K562 (cell line): ENCODE measurements around the gene DNAAF1. TPM values are rescaled to one million over a fixed set of nuclear protein-coding genes. Genes with fewer than 3 reads are reported as not detected.

Experiments
- ARID1B ChIP-seq: fragments of 450-650 bp; IDR thresholded peaks from 2 replicates; pipeline ENCODE4 v1.6.1; 2016; ENCODE audit warnings: antibody characterized with exemption, mild to moderate bottlenecking, inconsistent platforms
- FOXK2 ChIP-seq, 2 experiments: fragments of 450-650 bp; IDR thresholded peaks in 1 of 2; conservative IDR thresholded peaks in 1 of 2; 2 replicates each; pipeline ENCODE4 v1.6.1; 2016; ENCODE audit warnings: low read depth in 2 of 2, mild to moderate bottlenecking in 1 of 2
- NCOA4 ChIP-seq: fragments of 450-650 bp; IDR thresholded peaks from 2 replicates; pipeline ENCODE4 v1.6.1; 2018; ENCODE audit warnings: mild to moderate bottlenecking; ENCODE audit not compliant: partially characterized antibody
- NFATC3 ChIP-seq: fragments of 450-650 bp; IDR thresholded peaks from 2 replicates; pipeline ENCODE4 v1.6.1; 2017; ENCODE audit warnings: mild to moderate bottlenecking
- polyA plus RNA-seq, 8 experiments: library from polyadenylated mRNA; depleted of rRNA in 4 of 8; stranded (reverse) in 5 of 8; unstranded in 3 of 8; fragments of >200 nt; fragmentation: Nextera tagmentation in 2 of 8; fragmentation: Illumina TruSeq in 1 of 8; extraction: Ambion mirVana in 2 of 8; extraction: Trizol in 1 of 8; gene quantifications; 2 replicates each; pipeline versions ENCODE4 v1.2.1 to v1.2.3, GENCODE V29; 2011 to 2014; ENCODE audit warnings: inconsistent platforms in 1 of 8, missing spikeins in 1 of 8
- total RNA-seq, 7 experiments: library from RNA; depleted of rRNA in 6 of 7; stranded (reverse); fragments of >200 nt in 6 of 7; fragmentation: Illumina TruSeq in 2 of 7; extraction: Trizol in 2 of 7; gene quantifications; 2 replicates each; pipeline versions ENCODE4 v1.2.1 to v1.2.3, GENCODE V29; 2011 to 2021; ENCODE audit warnings: low replicate concordance in 1 of 7
- TF ChIP-seq, protein P1 (sequence below): fragments of 450-650 bp; IDR thresholded peaks from 2 replicates; pipeline ENCODE4 v1.6.1; 2016; ENCODE audit warnings: mild to moderate bottlenecking, moderate library complexity
- TF ChIP-seq, protein P2 (sequence below): sonication (generic); formaldehyde crosslinking; IDR thresholded peaks from 2 replicates; pipeline ENCODE4 v1.8.0; 2022; ENCODE audit warnings: mild to moderate bottlenecking, missing genetic modification reagents, borderline replicate concordance
- TF ChIP-seq, protein P3 (sequence below): fragments of 450-650 bp; IDR thresholded peaks from 2 replicates; pipeline ENCODE4 v1.6.1; 2017; ENCODE audit warnings: antibody characterized with exemption, mild to moderate bottlenecking
- TF ChIP-seq, protein P4 (sequence below): sonication (generic); formaldehyde crosslinking; IDR thresholded peaks from 2 replicates; pipeline ENCODE4 v1.8.0; 2022; ENCODE audit warnings: missing genetic modification reagents, mild to moderate bottlenecking, moderate library complexity, borderline replicate concordance

Gene DNAAF1
- total and polyA plus RNA-seq, 9 of the 15 experiments (the other 6 are each of a cell fraction or from before 2014, with no cell fraction given): 0.01 TPM; not detected in 8

DNA sequence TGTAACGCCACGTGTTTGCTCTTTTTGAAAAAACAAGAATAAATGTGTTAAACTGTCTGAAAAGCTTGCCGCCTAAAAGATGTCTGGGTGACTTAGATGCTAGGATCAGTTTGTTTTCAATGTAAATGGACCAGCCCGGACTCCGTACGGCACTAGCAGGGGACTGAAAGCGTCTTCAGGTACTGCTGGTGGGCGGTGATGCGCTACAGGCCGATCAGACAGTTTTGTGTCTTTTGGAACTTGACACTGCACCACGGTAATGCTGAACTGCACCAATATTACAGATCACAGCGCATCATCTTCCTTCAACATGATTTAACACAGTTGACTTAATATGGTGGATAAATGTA lies 27.6 kb upstream of the DNAAF1 start (continued):
- TF ChIP-seq, protein P1, sequence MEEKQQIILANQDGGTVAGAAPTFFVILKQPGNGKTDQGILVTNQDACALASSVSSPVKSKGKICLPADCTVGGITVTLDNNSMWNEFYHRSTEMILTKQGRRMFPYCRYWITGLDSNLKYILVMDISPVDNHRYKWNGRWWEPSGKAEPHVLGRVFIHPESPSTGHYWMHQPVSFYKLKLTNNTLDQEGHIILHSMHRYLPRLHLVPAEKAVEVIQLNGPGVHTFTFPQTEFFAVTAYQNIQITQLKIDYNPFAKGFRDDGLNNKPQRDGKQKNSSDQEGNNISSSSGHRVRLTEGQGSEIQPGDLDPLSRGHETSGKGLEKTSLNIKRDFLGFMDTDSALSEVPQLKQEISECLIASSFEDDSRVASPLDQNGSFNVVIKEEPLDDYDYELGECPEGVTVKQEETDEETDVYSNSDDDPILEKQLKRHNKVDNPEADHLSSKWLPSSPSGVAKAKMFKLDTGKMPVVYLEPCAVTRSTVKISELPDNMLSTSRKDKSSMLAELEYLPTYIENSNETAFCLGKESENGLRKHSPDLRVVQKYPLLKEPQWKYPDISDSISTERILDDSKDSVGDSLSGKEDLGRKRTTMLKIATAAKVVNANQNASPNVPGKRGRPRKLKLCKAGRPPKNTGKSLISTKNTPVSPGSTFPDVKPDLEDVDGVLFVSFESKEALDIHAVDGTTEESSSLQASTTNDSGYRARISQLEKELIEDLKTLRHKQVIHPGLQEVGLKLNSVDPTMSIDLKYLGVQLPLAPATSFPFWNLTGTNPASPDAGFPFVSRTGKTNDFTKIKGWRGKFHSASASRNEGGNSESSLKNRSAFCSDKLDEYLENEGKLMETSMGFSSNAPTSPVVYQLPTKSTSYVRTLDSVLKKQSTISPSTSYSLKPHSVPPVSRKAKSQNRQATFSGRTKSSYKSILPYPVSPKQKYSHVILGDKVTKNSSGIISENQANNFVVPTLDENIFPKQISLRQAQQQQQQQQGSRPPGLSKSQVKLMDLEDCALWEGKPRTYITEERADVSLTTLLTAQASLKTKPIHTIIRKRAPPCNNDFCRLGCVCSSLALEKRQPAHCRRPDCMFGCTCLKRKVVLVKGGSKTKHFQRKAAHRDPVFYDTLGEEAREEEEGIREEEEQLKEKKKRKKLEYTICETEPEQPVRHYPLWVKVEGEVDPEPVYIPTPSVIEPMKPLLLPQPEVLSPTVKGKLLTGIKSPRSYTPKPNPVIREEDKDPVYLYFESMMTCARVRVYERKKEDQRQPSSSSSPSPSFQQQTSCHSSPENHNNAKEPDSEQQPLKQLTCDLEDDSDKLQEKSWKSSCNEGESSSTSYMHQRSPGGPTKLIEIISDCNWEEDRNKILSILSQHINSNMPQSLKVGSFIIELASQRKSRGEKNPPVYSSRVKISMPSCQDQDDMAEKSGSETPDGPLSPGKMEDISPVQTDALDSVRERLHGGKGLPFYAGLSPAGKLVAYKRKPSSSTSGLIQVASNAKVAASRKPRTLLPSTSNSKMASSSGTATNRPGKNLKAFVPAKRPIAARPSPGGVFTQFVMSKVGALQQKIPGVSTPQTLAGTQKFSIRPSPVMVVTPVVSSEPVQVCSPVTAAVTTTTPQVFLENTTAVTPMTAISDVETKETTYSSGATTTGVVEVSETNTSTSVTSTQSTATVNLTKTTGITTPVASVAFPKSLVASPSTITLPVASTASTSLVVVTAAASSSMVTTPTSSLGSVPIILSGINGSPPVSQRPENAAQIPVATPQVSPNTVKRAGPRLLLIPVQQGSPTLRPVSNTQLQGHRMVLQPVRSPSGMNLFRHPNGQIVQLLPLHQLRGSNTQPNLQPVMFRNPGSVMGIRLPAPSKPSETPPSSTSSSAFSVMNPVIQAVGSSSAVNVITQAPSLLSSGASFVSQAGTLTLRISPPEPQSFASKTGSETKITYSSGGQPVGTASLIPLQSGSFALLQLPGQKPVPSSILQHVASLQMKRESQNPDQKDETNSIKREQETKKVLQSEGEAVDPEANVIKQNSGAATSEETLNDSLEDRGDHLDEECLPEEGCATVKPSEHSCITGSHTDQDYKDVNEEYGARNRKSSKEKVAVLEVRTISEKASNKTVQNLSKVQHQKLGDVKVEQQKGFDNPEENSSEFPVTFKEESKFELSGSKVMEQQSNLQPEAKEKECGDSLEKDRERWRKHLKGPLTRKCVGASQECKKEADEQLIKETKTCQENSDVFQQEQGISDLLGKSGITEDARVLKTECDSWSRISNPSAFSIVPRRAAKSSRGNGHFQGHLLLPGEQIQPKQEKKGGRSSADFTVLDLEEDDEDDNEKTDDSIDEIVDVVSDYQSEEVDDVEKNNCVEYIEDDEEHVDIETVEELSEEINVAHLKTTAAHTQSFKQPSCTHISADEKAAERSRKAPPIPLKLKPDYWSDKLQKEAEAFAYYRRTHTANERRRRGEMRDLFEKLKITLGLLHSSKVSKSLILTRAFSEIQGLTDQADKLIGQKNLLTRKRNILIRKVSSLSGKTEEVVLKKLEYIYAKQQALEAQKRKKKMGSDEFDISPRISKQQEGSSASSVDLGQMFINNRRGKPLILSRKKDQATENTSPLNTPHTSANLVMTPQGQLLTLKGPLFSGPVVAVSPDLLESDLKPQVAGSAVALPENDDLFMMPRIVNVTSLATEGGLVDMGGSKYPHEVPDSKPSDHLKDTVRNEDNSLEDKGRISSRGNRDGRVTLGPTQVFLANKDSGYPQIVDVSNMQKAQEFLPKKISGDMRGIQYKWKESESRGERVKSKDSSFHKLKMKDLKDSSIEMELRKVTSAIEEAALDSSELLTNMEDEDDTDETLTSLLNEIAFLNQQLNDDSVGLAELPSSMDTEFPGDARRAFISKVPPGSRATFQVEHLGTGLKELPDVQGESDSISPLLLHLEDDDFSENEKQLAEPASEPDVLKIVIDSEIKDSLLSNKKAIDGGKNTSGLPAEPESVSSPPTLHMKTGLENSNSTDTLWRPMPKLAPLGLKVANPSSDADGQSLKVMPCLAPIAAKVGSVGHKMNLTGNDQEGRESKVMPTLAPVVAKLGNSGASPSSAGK: no peak; the same call in 1 of the 2 replicates
- TF ChIP-seq, protein P2, sequence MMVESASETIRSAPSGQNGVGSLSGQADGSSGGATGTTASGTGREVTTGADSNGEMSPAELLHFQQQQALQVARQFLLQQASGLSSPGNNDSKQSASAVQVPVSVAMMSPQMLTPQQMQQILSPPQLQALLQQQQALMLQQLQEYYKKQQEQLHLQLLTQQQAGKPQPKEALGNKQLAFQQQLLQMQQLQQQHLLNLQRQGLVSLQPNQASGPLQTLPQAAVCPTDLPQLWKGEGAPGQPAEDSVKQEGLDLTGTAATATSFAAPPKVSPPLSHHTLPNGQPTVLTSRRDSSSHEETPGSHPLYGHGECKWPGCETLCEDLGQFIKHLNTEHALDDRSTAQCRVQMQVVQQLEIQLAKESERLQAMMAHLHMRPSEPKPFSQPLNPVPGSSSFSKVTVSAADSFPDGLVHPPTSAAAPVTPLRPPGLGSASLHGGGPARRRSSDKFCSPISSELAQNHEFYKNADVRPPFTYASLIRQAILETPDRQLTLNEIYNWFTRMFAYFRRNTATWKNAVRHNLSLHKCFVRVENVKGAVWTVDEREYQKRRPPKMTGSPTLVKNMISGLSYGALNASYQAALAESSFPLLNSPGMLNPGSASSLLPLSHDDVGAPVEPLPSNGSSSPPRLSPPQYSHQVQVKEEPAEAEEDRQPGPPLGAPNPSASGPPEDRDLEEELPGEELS: no peak
- no peak for TF ChIP-seq ARID1B
- peak; percentile 48; the same call in 1 of the 2 replicates for TF ChIP-seq NFATC3
- TF ChIP-seq, protein P3, sequence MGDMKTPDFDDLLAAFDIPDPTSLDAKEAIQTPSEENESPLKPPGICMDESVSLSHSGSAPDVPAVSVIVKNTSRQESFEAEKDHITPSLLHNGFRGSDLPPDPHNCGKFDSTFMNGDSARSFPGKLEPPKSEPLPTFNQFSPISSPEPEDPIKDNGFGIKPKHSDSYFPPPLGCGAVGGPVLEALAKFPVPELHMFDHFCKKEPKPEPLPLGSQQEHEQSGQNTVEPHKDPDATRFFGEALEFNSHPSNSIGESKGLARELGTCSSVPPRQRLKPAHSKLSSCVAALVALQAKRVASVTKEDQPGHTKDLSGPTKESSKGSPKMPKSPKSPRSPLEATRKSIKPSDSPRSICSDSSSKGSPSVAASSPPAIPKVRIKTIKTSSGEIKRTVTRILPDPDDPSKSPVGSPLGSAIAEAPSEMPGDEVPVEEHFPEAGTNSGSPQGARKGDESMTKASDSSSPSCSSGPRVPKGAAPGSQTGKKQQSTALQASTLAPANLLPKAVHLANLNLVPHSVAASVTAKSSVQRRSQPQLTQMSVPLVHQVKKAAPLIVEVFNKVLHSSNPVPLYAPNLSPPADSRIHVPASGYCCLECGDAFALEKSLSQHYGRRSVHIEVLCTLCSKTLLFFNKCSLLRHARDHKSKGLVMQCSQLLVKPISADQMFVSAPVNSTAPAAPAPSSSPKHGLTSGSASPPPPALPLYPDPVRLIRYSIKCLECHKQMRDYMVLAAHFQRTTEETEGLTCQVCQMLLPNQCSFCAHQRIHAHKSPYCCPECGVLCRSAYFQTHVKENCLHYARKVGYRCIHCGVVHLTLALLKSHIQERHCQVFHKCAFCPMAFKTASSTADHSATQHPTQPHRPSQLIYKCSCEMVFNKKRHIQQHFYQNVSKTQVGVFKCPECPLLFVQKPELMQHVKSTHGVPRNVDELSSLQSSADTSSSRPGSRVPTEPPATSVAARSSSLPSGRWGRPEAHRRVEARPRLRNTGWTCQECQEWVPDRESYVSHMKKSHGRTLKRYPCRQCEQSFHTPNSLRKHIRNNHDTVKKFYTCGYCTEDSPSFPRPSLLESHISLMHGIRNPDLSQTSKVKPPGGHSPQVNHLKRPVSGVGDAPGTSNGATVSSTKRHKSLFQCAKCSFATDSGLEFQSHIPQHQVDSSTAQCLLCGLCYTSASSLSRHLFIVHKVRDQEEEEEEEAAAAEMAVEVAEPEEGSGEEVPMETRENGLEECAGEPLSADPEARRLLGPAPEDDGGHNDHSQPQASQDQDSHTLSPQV: peak; percentile 81; the same call in 1 of the 2 replicates
- TF ChIP-seq NCOA4: no peak
- peak in 1 of 2 experiments; percentile 30; a peak in 1 of 4 replicates for TF ChIP-seq FOXK2 (conservative IDR thresholded peaks at IDR 0.05 in 1 of 2, IDR thresholded peaks at IDR 0.05 in 1 of 2; ENCODE audit: low read depth in 2 of 2)
- TF ChIP-seq, protein P4, sequence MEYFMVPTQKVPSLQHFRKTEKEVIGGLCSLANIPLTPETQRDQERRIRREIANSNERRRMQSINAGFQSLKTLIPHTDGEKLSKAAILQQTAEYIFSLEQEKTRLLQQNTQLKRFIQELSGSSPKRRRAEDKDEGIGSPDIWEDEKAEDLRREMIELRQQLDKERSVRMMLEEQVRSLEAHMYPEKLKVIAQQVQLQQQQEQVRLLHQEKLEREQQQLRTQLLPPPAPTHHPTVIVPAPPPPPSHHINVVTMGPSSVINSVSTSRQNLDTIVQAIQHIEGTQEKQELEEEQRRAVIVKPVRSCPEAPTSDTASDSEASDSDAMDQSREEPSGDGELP (CRISPR knock-in tag): no peak
